ENCODE data around the gene RUVBL1.

Gene RUVBL1

DNA sequence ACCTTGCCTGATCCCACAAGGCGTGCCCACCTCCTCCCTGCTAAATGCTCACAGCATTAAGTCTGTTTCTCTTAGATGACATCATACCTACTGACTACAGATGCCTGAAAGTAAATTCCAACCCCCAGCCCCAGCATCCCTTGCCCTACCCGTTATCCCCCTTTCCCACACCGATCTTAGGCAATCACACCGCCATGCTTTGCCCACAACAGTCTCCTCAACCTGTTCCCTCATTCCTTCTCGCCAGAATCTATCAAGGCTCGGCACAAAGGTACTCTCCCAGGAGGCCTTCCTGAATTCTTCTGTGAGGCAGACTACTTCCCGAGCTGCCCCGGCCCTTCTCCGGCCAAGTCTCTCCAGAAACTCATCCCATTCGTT is 72.2 kb downstream of the RUVBL1 start:
- TF ChIP-seq, protein P1, sequence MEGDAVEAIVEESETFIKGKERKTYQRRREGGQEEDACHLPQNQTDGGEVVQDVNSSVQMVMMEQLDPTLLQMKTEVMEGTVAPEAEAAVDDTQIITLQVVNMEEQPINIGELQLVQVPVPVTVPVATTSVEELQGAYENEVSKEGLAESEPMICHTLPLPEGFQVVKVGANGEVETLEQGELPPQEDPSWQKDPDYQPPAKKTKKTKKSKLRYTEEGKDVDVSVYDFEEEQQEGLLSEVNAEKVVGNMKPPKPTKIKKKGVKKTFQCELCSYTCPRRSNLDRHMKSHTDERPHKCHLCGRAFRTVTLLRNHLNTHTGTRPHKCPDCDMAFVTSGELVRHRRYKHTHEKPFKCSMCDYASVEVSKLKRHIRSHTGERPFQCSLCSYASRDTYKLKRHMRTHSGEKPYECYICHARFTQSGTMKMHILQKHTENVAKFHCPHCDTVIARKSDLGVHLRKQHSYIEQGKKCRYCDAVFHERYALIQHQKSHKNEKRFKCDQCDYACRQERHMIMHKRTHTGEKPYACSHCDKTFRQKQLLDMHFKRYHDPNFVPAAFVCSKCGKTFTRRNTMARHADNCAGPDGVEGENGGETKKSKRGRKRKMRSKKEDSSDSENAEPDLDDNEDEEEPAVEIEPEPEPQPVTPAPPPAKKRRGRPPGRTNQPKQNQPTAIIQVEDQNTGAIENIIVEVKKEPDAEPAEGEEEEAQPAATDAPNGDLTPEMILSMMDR (IDR thresholded peaks at IDR 0.05): no peak

DNA sequence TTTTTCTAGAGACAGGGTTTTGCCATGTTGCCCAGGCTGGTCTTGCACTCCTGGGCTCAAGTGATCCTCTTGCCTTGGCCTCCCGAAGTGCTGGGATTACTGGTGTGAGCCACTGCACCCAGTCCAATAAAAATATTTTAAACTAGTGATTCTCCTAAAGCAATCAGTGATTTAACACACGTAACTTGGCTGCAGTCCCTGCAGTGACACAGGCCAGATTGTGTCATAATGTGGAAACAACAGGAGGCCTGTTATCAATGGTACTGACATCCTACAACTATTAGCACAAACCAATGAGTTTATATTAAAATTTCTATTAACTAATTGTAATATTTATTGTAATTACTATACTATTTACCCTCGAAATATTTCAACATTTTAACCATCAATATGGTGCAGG is 73.0 kb downstream of the RUVBL1 start:
- TF ChIP-seq, protein P1 (IDR thresholded peaks at IDR 0.05): no peak

DNA sequence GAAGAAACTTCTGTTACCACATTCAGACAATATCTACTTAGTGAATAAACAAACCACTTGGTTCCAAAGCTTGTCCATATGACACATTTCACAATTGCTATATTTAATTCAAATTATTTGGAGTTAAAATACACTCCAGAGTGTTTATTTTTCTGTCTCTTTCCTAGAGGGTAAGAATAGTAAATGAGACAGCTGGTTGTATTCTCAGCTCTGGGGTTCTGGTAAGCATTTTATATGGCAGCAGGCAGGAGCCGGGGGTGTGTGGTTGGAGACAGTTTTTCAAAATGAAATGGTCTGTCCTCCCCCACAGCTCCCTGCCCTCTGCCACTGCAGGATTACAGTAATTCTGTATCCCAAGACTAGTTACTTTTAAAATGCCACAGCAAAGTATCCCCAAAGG is 82.3 kb downstream of the RUVBL1 start:
- TF ChIP-seq, protein P1 (IDR thresholded peaks at IDR 0.05): no peak

DNA sequence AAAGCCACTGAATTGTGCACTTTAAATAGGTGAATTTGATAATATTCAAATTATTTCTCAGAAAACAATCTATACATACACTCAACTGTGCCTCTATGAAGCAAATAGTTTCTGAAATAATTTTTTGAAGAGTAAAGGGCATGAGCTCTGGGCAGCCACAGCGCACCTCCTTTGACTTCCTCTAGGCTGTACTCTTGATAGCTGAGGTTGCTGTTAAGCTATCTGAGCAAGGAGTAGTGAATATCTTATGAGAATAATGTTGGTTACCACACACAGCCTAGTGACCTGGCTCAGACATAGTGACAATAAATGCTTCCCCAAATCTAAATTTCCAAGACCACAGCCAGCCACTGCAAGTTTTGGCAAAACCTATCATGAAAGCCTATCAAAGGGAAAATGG is 83.0 kb downstream of the RUVBL1 start:
- TF ChIP-seq, protein P1 (IDR thresholded peaks at IDR 0.05): no peak

DNA sequence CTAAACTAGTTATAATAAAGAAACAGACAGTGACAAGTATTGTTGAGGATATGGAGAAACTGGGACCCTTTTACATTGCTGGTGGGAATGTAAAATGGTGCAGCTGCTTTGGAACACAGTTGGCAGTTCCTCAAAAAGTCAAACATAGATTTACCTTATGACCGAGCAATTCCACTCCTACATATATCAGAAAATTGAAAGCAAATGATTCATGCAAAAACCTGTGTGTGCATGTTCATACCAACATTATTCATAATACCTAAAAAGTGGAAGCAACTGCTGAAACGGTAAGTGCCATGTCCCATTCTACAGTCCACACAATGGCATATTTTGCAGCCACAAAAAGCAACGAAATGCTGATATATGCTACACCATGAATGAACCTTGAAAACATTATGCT is 83.6 kb downstream of the RUVBL1 start:
- TF ChIP-seq, protein P1 (IDR thresholded peaks at IDR 0.05): no peak

DNA sequence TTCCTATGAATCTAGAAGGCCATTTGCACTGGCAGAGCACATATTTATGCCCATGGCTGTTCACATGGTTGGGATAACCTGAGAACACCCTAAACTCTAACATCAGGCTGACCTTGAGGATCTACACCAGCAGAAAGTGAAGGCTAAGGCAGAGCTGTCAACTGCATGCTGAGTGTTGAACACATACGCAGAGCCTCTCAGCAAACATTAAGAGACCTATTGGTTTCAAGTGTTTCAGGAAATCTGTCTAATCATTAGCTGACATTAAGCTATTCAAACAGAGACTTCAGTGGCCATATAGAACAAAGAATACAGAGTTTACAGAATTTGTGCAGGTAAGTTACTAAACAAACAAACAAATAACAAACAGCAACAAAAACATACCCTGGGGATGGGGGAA is 87.5 kb downstream of the RUVBL1 start:
- TF ChIP-seq, protein P1 (IDR thresholded peaks at IDR 0.05): no peak

DNA sequence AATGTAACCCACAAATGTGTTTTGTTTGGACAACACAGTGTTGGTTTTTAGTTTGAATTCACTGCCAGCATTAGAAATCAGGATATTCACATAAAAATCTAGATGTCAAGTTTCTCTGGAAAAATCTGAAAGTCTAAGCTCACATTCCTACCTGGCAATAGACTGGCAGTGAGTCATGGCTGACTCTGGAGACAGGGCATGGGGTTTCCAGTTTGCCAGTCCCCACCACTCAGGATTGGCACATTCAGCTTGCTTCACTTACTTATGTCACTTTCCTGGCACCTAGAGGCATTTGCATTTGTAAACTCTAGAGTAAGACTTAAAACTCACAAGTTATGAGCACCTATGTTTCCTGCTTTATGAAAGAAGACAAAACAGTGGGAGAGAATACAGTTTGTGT is 90.5 kb downstream of the RUVBL1 start:
- TF ChIP-seq, protein P1 (IDR thresholded peaks at IDR 0.05): no peak
